K562 (cell line): ENCODE results near the gene AACS. TPM values are rescaled to one million over a fixed set of nuclear protein-coding genes. Genes with fewer than 3 reads are reported as not detected.

Experiments
- CAMTA2 ChIP-seq: fragments of 250-450 bp; sonication (Bioruptor Pico); conservative IDR thresholded peaks from 2 replicates; pipeline ENCODE4 v1.5.1; 2022
- ETS1 ChIP-seq: conservative IDR thresholded peaks from 2 replicates; pipeline ENCODE4 v1.6.1; 2011; ENCODE audit warnings: low read depth, mild to moderate bottlenecking, low read length; ENCODE audit not compliant: control insufficient read depth
- HBP1 ChIP-seq: fragments of 450-650 bp; formaldehyde crosslinking; IDR thresholded peaks from 2 replicates; pipeline ENCODE4 v1.4.0; 2022; ENCODE audit warnings: missing genetic modification characterization
- KDM5B ChIP-seq: fragments of 200-600 bp; sonication (generic); IDR thresholded peaks from 2 replicates; pipeline ENCODE4 v1.6.1; 2012; ENCODE audit warnings: low read depth, mild to moderate bottlenecking, moderate library complexity, low read length, control low read depth, inconsistent platforms; ENCODE audit not compliant: insufficient replicate concordance
- LEF1 ChIP-seq: fragments of 450-650 bp; IDR thresholded peaks from 2 replicates; pipeline ENCODE4 v1.6.1; 2016; ENCODE audit warnings: mild to moderate bottlenecking
- MTA1 ChIP-seq: fragments of 450-650 bp; IDR thresholded peaks from 2 replicates; pipeline ENCODE4 v1.6.1; 2017; ENCODE audit warnings: borderline replicate concordance
- SIN3A ChIP-seq, 2 experiments: fragments of 150-350 bp in 1 of 2; IDR thresholded peaks; 2 replicates each; pipeline ENCODE4 v1.6.1; 2011 to 2016; ENCODE audit warnings: borderline replicate concordance in 2 of 2, low read depth in 2 of 2, low read length in 2 of 2, mild to moderate bottlenecking in 2 of 2, moderate library complexity in 2 of 2; ENCODE audit not compliant: control insufficient read depth in 1 of 2
- ZNF324 ChIP-seq: fragments of 250-450 bp; sonication (Bioruptor Pico); IDR thresholded peaks from 2 replicates; pipeline ENCODE4 v1.4.0; 2020; ENCODE audit warnings: mild to moderate bottlenecking
- ZNF384 ChIP-seq: IDR thresholded peaks from 2 replicates; pipeline ENCODE4 v1.6.1; 2012; ENCODE audit warnings: low read depth, low read length, improper control_type of control experiment
- ZNF780A ChIP-seq: fragments of 250-450 bp; sonication (Bioruptor Pico); IDR thresholded peaks from 2 replicates; pipeline ENCODE4 v1.5.0; 2021; ENCODE audit warnings: mild to moderate bottlenecking
- polyA plus RNA-seq, 8 experiments: library from polyadenylated mRNA; depleted of rRNA in 4 of 8; stranded (reverse) in 5 of 8; unstranded in 3 of 8; fragments of >200 nt; fragmentation: Nextera tagmentation in 2 of 8; fragmentation: Illumina TruSeq in 1 of 8; extraction: Ambion mirVana in 2 of 8; extraction: Trizol in 1 of 8; gene quantifications; 2 replicates each; pipeline versions ENCODE4 v1.2.1 to v1.2.3, GENCODE V29; 2011 to 2014; ENCODE audit warnings: inconsistent platforms in 1 of 8, missing spikeins in 1 of 8
- total RNA-seq, 7 experiments: library from RNA; depleted of rRNA in 6 of 7; stranded (reverse); fragments of >200 nt in 6 of 7; fragmentation: Illumina TruSeq in 2 of 7; extraction: Trizol in 2 of 7; gene quantifications; 2 replicates each; pipeline versions ENCODE4 v1.2.1 to v1.2.3, GENCODE V29; 2011 to 2021; ENCODE audit warnings: low replicate concordance in 1 of 7
- TF ChIP-seq, protein P1 (sequence below): sonication (generic); formaldehyde crosslinking; IDR thresholded peaks from 2 replicates; pipeline ENCODE4 v1.8.1; 2022; ENCODE audit warnings: missing genetic modification reagents
- TF ChIP-seq, protein P2 (sequence below), 2 experiments: fragments of 450-650 bp; conservative IDR thresholded peaks; 2 replicates each; pipeline ENCODE4 v1.6.1; 2017; ENCODE audit warnings: mild to moderate bottlenecking in 2 of 2, moderate library complexity in 2 of 2
- TF ChIP-seq, protein P3 (sequence below): IDR thresholded peaks from 2 replicates; pipeline ENCODE4 v1.6.1; 2012; ENCODE audit warnings: low read depth, low read length, improper control_type of control experiment, borderline replicate concordance
- TF ChIP-seq, protein P4 (sequence below): fragments of 150-350 bp; IDR thresholded peaks from 2 replicates; pipeline ENCODE4 v1.6.1; 2014; ENCODE audit warnings: low read depth, mild to moderate bottlenecking, low read length, borderline replicate concordance

The AACS gene
- total and polyA plus RNA-seq, 9 of the 15 experiments (the other 6 are each of a cell fraction or from before 2014, with no cell fraction given): 2.4 to 13.0 (median 6.0) TPM

DNA sequence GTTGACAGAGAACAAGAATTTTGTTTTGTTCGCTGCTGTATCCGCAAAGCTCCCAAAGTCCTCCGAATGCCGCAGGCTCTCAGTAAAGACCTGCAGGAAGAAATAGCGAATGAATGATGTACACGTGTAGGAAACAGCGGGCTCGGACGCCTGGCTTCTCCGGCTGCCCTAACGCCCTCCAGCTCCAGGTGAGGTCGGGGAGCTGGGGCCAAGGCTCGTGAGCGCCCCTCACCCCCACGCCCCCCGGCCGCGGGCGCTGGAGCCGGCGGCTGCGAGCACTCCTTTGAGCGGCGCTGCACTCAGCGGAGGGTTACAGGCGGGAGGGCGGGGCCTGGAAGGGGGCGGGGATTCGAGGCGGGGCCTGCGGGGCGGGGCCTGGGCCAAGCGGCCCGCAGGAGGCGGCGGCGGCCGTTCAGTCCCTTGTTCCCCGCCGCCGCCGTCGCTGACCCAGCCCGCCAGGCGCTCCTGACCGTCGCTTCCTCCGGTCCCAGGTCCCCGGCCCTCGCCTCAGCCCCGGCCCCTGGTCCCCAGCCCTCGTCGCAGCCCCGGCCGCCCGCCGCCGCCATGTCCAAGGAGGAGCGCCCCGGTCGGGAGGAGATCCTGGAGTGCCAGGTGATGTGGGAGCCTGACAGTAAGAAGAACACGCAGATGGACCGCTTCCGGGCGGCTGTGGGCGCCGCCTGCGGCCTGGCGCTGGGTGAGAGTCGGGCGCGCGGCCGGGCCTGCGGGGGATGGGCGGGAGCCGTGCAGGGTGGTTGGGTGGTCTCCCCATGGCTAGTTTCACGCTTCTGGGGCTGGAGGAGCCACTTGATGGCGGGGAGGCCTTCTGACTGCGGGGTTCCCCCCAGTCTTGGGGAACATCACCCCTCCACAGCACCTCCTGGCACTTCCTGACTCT, at the start of gene AACS (continued):
- no peak for TF ChIP-seq MTA1
- TF ChIP-seq, protein P1, sequence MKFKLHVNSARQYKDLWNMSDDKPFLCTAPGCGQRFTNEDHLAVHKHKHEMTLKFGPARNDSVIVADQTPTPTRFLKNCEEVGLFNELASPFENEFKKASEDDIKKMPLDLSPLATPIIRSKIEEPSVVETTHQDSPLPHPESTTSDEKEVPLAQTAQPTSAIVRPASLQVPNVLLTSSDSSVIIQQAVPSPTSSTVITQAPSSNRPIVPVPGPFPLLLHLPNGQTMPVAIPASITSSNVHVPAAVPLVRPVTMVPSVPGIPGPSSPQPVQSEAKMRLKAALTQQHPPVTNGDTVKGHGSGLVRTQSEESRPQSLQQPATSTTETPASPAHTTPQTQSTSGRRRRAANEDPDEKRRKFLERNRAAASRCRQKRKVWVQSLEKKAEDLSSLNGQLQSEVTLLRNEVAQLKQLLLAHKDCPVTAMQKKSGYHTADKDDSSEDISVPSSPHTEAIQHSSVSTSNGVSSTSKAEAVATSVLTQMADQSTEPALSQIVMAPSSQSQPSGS (CRISPR knock-in tag): no peak
- TF ChIP-seq SIN3A (IDR thresholded peaks at IDR 0.05; ENCODE audit: borderline replicate concordance in 2 of 2, control insufficient read depth in 1 of 2, low read depth in 2 of 2, low read length in 2 of 2): 0 out of 4 replicates have a peak, but pooled peaks of 1 of the 2 experiments have one; percentile 46
- TF ChIP-seq, protein P2, sequence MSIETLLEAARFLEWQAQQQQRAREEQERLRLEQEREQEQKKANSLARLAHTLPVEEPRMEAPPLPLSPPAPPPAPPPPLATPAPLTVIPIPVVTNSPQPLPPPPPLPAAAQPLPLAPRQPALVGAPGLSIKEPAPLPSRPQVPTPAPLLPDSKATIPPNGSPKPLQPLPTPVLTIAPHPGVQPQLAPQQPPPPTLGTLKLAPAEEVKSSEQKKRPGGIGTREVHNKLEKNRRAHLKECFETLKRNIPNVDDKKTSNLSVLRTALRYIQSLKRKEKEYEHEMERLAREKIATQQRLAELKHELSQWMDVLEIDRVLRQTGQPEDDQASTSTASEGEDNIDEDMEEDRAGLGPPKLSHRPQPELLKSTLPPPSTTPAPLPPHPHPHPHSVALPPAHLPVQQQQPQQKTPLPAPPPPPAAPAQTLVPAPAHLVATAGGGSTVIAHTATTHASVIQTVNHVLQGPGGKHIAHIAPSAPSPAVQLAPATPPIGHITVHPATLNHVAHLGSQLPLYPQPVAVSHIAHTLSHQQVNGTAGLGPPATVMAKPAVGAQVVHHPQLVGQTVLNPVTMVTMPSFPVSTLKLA (conservative IDR thresholded peaks at IDR 0.05): peak; percentile 75 to 76
- TF ChIP-seq, protein P3, sequence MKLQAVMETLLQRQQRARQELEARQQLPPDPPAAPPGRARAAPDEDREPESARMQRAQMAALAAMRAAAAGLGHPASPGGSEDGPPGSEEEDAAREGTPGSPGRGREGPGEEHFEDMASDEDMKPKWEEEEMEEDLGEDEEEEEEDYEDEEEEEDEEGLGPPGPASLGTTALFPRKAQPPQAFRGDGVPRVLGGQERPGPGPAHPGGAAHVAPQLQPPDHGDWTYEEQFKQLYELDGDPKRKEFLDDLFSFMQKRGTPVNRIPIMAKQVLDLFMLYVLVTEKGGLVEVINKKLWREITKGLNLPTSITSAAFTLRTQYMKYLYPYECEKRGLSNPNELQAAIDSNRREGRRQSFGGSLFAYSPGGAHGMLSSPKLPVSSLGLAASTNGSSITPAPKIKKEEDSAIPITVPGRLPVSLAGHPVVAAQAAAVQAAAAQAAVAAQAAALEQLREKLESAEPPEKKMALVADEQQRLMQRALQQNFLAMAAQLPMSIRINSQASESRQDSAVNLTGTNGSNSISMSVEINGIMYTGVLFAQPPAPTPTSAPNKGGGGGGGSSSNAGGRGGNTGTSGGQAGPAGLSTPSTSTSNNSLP: no peak
- TF ChIP-seq, protein P4, sequence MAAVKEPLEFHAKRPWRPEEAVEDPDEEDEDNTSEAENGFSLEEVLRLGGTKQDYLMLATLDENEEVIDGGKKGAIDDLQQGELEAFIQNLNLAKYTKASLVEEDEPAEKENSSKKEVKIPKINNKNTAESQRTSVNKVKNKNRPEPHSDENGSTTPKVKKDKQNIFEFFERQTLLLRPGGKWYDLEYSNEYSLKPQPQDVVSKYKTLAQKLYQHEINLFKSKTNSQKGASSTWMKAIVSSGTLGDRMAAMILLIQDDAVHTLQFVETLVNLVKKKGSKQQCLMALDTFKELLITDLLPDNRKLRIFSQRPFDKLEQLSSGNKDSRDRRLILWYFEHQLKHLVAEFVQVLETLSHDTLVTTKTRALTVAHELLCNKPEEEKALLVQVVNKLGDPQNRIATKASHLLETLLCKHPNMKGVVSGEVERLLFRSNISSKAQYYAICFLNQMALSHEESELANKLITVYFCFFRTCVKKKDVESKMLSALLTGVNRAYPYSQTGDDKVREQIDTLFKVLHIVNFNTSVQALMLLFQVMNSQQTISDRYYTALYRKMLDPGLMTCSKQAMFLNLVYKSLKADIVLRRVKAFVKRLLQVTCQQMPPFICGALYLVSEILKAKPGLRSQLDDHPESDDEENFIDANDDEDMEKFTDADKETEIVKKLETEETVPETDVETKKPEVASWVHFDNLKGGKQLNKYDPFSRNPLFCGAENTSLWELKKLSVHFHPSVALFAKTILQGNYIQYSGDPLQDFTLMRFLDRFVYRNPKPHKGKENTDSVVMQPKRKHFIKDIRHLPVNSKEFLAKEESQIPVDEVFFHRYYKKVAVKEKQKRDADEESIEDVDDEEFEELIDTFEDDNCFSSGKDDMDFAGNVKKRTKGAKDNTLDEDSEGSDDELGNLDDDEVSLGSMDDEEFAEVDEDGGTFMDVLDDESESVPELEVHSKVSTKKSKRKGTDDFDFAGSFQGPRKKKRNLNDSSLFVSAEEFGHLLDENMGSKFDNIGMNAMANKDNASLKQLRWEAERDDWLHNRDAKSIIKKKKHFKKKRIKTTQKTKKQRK: no peak
- TF ChIP-seq CAMTA2 (CRISPR knock-in tag): no peak
- TF ChIP-seq ZNF384: no peak
- TF ChIP-seq KDM5B: no peak
- no peak for TF ChIP-seq LEF1
- TF ChIP-seq ZNF780A (CRISPR knock-in tag): no peak
- TF ChIP-seq ZNF324: no peak
- TF ChIP-seq ETS1: no peak
- no peak for TF ChIP-seq HBP1 (CRISPR knock-in tag)
